ENCODE data around the gene RNASE8.

Gene RNASE8

GRCh38 chr14:21059842-21060613, 2.4 kb downstream of the RNASE8 start:
- TF ChIP-seq, protein P1, sequence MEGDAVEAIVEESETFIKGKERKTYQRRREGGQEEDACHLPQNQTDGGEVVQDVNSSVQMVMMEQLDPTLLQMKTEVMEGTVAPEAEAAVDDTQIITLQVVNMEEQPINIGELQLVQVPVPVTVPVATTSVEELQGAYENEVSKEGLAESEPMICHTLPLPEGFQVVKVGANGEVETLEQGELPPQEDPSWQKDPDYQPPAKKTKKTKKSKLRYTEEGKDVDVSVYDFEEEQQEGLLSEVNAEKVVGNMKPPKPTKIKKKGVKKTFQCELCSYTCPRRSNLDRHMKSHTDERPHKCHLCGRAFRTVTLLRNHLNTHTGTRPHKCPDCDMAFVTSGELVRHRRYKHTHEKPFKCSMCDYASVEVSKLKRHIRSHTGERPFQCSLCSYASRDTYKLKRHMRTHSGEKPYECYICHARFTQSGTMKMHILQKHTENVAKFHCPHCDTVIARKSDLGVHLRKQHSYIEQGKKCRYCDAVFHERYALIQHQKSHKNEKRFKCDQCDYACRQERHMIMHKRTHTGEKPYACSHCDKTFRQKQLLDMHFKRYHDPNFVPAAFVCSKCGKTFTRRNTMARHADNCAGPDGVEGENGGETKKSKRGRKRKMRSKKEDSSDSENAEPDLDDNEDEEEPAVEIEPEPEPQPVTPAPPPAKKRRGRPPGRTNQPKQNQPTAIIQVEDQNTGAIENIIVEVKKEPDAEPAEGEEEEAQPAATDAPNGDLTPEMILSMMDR (IDR thresholded peaks at IDR 0.05; ENCODE audit: low read length, missing control alignments) = no peak
- no peak for DNase-seq (ENCODE audit: low read depth)
- no peak overlapping the region for H3K4me3 ChIP-seq (replicated peaks; ENCODE audit: low read depth, low read length)

- H3K4me3 ChIP-seq (replicated peaks; ENCODE audit: low read depth, low read length) = no peak overlapping the region
- no peak for DNase-seq (ENCODE audit: low read depth)
- TF ChIP-seq, protein P1 (IDR thresholded peaks at IDR 0.05; ENCODE audit: low read length, missing control alignments) = no peak
Observed at GRCh38 chr14:21060614-21061346, 3.2 kb downstream of the RNASE8 start.

DNA sequence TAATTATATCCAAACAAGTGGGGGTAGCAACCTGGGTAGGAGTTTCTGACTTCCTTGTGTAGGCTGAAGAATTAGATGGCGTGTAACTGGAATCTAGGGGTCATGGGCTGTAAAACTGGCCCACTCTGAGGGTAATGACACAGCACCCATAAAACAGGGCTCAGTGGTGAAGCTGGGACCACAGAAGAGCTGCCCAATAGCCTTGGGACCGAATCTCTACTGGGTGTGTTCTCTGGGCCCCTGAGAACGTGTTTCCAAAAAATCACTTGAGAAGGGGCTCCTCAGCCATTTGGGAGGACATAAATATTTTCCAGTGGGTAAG, 3.7 kb downstream of the RNASE8 start:
- DNase-seq (ENCODE audit: low read depth) = no peak
- H3K4me3 ChIP-seq (replicated peaks; ENCODE audit: low read depth, low read length) = no peak overlapping the region
- TF ChIP-seq, protein P1 (IDR thresholded peaks at IDR 0.05; ENCODE audit: low read length, missing control alignments) = no peak

DNA sequence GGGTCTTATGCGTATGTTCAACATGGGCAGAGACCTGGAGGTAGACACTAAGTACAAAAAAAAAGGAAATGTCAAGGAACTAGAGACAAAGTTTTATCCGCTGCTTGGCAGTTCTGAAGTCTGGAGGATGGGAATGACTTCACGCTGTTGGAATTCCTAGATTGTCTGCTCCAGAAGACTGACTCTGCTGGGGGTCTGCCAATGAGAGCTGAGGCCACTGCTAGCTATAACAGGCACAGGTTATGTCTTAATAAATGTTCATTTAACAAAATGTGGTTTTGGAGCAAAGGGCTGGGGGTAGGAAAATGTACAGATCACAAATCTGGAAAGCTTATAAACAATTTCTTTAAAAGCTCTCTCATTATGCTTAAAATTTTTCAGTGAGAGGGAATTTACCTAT, 5.9 kb downstream of the RNASE8 start:
- TF ChIP-seq, protein P1 (IDR thresholded peaks at IDR 0.05; ENCODE audit: low read length, missing control alignments) = no peak
- DNase-seq (ENCODE audit: low read depth) = peak; percentile 89
- no peak overlapping the region for H3K4me3 ChIP-seq (replicated peaks; ENCODE audit: low read depth, low read length)

- H3K4me3 ChIP-seq (replicated peaks; ENCODE audit: low read depth, low read length) = no peak overlapping the region
- TF ChIP-seq, protein P1 (IDR thresholded peaks at IDR 0.05; ENCODE audit: low read length, missing control alignments) = peak; percentile 32
- no peak for DNase-seq (ENCODE audit: low read depth)
Observed at GRCh38 chr14:21066882-21067502, 9.4 kb downstream of the RNASE8 start.

DNA sequence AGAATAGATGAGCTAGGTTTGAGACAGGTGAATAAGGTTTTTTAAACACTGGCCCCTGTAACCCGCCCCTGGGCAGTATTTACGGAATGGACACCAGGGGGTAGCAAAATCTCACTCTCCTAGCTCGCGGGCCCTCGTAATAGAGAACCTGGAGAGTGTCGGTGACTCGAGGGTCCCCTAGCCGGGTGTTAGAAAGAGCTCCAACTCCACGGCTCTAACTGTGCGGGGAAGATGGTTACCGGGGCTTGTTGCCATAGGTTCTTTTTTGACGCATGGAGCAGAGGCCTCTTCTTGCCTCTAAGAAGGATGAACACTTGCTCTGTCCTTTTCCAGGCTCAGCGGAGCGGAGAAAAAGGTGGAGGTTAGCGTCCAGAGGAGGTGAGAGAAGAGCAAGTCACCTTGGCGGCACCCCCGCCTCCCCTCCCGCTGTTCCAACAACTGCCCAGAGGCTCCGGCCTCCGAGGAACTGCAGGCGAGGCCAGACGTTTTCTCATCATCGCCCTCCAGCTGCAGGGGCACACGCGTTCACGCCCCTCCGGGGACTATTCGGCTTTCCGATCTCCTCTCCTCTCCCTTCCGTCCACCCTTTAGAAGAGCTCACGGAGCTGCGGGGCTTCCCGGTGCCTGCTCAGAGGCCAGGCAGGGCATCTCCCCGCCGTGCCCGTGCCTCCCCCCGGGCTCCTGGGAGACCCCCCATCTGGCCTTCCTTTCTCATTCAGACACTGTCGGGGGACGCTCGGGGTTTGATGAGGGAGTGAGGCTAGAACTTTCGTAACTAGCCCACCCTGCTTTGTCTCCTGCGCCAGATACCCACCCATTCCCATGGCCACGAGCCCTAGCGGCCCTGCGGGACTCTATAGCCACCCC, 11.1 kb downstream of the RNASE8 start:
- DNase-seq (ENCODE audit: low read depth) = peak; percentile 67
- H3K4me3 ChIP-seq (replicated peaks; ENCODE audit: low read depth, low read length) = peak overlapping the region; percentile 83
- TF ChIP-seq, protein P1 (IDR thresholded peaks at IDR 0.05; ENCODE audit: low read length, missing control alignments) = peak; percentile 69
